IMR-90 (cell line): ENCODE results near the gene UBLCP1. TPM values are rescaled to one million over a fixed set of nuclear protein-coding genes. Genes with fewer than 3 reads are reported as not detected.

Experiments
- ATAC-seq: fragments of 200-7000 bp; cut with Tn5 transposase; 2 replicates; pipeline ENCODE4 v1.9.1; 2020; ENCODE audit warnings: low read depth, mild to moderate bottlenecking, moderate library complexity
- BruUV-seq: library from RNA; stranded (reverse); fragments of 400-500 nt; replicated peaks from 2 replicates; lab custom pipeline; 2021; lab: Mats Ljungman, UMichigan
- CTCF ChIA-PET: fragments of 300-600 bp; formaldehyde crosslinking; extraction: SDS; loops from one replicate; lab custom pipeline; 2021; ENCODE audit warnings: antibody characterized with exemption; lab: Yijun Ruan, JAX
- POLR2A ChIA-PET: fragments of 300-600 bp; sonication (Branson Sonifier 250); formaldehyde crosslinking; loops from one replicate; lab custom pipeline; 2022; ENCODE audit warnings: antibody characterized with exemption; ENCODE audit not compliant: unreplicated experiment; lab: Charles Lee
- DNase-seq: peaks from one replicate; pipeline ENCODE4 v3.0.0; 2013
- H2AFZ ChIP-seq: replicated peaks from 2 replicates; pipeline ENCODE3; 2013; ENCODE audit warnings: low read length, mild to moderate bottlenecking; ENCODE audit not compliant: poor library complexity
- H2AK5ac ChIP-seq: 2 replicates; pipeline ENCODE4 v1.6.1; 2013; ENCODE audit warnings: low read depth, low read length, inconsistent platforms
- H2AK9ac ChIP-seq: replicated peaks from 2 replicates; pipeline ENCODE3; 2013; ENCODE audit warnings: mild to moderate bottlenecking, low read depth, low read length, moderate library complexity; ENCODE audit not compliant: poor library complexity
- H2BK120ac ChIP-seq: 2 replicates; pipeline ENCODE4 v1.6.1; 2013; ENCODE audit warnings: low read depth, low read length, inconsistent platforms
- H2BK15ac ChIP-seq: 3 replicates; pipeline ENCODE4 v1.6.1; 2013; ENCODE audit warnings: low read depth, low read length, inconsistent platforms
- H2BK20ac ChIP-seq: 2 replicates; pipeline ENCODE4 v1.6.1; 2013; ENCODE audit warnings: low read depth, mild to moderate bottlenecking, inconsistent platforms, low read length, moderate library complexity
- H2BK5ac ChIP-seq: 2 replicates; pipeline ENCODE4 v1.6.1; 2013; ENCODE audit warnings: mild to moderate bottlenecking, low read depth, low read length, inconsistent platforms; ENCODE audit not compliant: poor library complexity, severe bottlenecking
- H3K14ac ChIP-seq: replicated peaks from 2 replicates; pipeline ENCODE4 v1.6.1; 2013; ENCODE audit warnings: low read depth, low read length, inconsistent platforms
- H3K18ac ChIP-seq: 2 replicates; pipeline ENCODE4 v1.6.1; 2013; ENCODE audit warnings: low read depth, low read length, control low read depth
- H3K23ac ChIP-seq: 2 replicates; pipeline ENCODE4 v1.6.1; 2013; ENCODE audit warnings: low read depth, low read length, inconsistent platforms
- H3K27ac ChIP-seq: 2 replicates; pipeline ENCODE4 v1.5.1; 2013; ENCODE audit warnings: mild to moderate bottlenecking, control low read depth, low read length; ENCODE audit not compliant: insufficient read depth
- H3K27me3 ChIP-seq: 2 replicates; pipeline ENCODE4 v1.6.1; 2013; ENCODE audit warnings: low read length; ENCODE audit not compliant: control insufficient read depth, insufficient read depth
- H3K36me3 ChIP-seq: 2 replicates; pipeline ENCODE4 v1.6.1; 2013; ENCODE audit warnings: low read length, mixed read lengths; ENCODE audit not compliant: control insufficient read depth, insufficient read depth
- H3K4ac ChIP-seq: 2 replicates; pipeline ENCODE4 v1.6.1; 2013; ENCODE audit warnings: low read depth, low read length, inconsistent platforms
- H3K4me1 ChIP-seq: 2 replicates; pipeline ENCODE4 v1.6.1; 2013; ENCODE audit warnings: low read length, mixed read lengths; ENCODE audit not compliant: control insufficient read depth, insufficient read depth
- H3K4me2 ChIP-seq: 2 replicates; pipeline ENCODE4 v1.6.1; 2013; ENCODE audit warnings: low read depth, mild to moderate bottlenecking, control low read depth, low read length, moderate library complexity
- H3K4me3 ChIP-seq: 2 replicates; pipeline ENCODE4 v1.5.1; 2013; ENCODE audit warnings: low read depth, mild to moderate bottlenecking, control low read depth, low read length, moderate library complexity; ENCODE audit not compliant: insufficient read depth
- H3K56ac ChIP-seq: 2 replicates; pipeline ENCODE4 v1.6.1; 2013; ENCODE audit warnings: low read length, inconsistent platforms; ENCODE audit not compliant: insufficient read depth; ENCODE audit errors: extremely low read depth
- H3K79me1 ChIP-seq, 2 experiments: 2 replicates each; pipeline ENCODE4 v1.6.1; 2013; ENCODE audit warnings: low read length in 2 of 2, inconsistent platforms in 1 of 2, low read depth in 1 of 2
- H3K9ac ChIP-seq: 2 replicates; pipeline ENCODE4 v1.6.1; 2013; ENCODE audit warnings: low read depth, low read length, control low read depth
- H3K9me1 ChIP-seq: 2 replicates; pipeline ENCODE4 v1.6.1; 2013; ENCODE audit warnings: low read length, inconsistent platforms; ENCODE audit not compliant: insufficient read depth
- H3K9me3 ChIP-seq: 2 replicates; pipeline ENCODE4 v1.6.1; 2013; ENCODE audit warnings: low read length; ENCODE audit not compliant: control insufficient read depth, insufficient read depth
- H4K20me1 ChIP-seq: 2 replicates; pipeline ENCODE4 v1.6.1; 2013; ENCODE audit warnings: low read length, inconsistent platforms; ENCODE audit not compliant: insufficient read depth
- H4K5ac ChIP-seq: 2 replicates; pipeline ENCODE4 v1.6.1; 2013; ENCODE audit warnings: mild to moderate bottlenecking, low read depth, low read length, control low read depth
- H4K8ac ChIP-seq, 2 experiments: 2 replicates each; pipeline ENCODE4 v1.6.1; 2013; ENCODE audit warnings: low read depth in 2 of 2, low read length in 2 of 2, control low read depth in 1 of 2, inconsistent platforms in 1 of 2
- H4K91ac ChIP-seq: 2 replicates; pipeline ENCODE4 v1.6.1; 2013; ENCODE audit warnings: low read depth, low read length, inconsistent platforms; ENCODE audit not compliant: insufficient read depth
- BHLHE40 ChIP-seq: fragments of 150-350 bp; IDR thresholded peaks from 2 replicates; pipeline ENCODE4 v1.6.1; 2016; ENCODE audit warnings: mild to moderate bottlenecking, low read depth, low read length
- CEBPB ChIP-seq: IDR thresholded peaks from 2 replicates; pipeline ENCODE4 v1.6.1; 2012; ENCODE audit warnings: low read depth, low read length, improper control_type of control experiment
- CHD1 ChIP-seq: IDR thresholded peaks from 2 replicates; pipeline ENCODE4 v1.6.1; 2012; ENCODE audit warnings: low read depth, low read length, improper control_type of control experiment
- CTCF ChIP-seq: conservative IDR thresholded peaks from 2 replicates; pipeline ENCODE4 v1.5.1; 2012; ENCODE audit warnings: mild to moderate bottlenecking, low read depth, low read length, improper control_type of control experiment
- ELK1 ChIP-seq: fragments of 150-350 bp; IDR thresholded peaks from 2 replicates; pipeline ENCODE4 v1.6.1; 2016; ENCODE audit warnings: low read depth, mild to moderate bottlenecking, low read length, moderate library complexity, borderline replicate concordance
- FOS ChIP-seq: fragments of 150-350 bp; IDR thresholded peaks from 2 replicates; pipeline ENCODE4 v1.6.1; 2016; ENCODE audit warnings: low read depth, low read length
- MAFK ChIP-seq: IDR thresholded peaks from 2 replicates; pipeline ENCODE4 v1.6.1; 2012; ENCODE audit warnings: low read depth, low read length, improper control_type of control experiment
- MAZ ChIP-seq: IDR thresholded peaks from 2 replicates; pipeline ENCODE4 v1.6.1; 2012; ENCODE audit warnings: low read depth, mild to moderate bottlenecking, low read length, improper control_type of control experiment, moderate library complexity, borderline replicate concordance
- MXI1 ChIP-seq: IDR thresholded peaks from 2 replicates; pipeline ENCODE4 v1.6.1; 2012; ENCODE audit warnings: low read depth, mild to moderate bottlenecking, low read length, moderate library complexity, borderline replicate concordance
- POLR2A ChIP-seq: IDR thresholded peaks from 2 replicates; pipeline ENCODE4 v1.6.1; 2012; ENCODE audit warnings: mild to moderate bottlenecking, low read depth, low read length
- RCOR1 ChIP-seq: IDR thresholded peaks from 2 replicates; pipeline ENCODE4 v1.6.1; 2012; ENCODE audit warnings: mild to moderate bottlenecking, low read length, improper control_type of control experiment; ENCODE audit not compliant: insufficient replicate concordance
- RFX5 ChIP-seq: IDR thresholded peaks from 2 replicates; pipeline ENCODE4 v1.8.0; 2012; ENCODE audit warnings: low read depth, mild to moderate bottlenecking, low read length, moderate library complexity
- SMC3 ChIP-seq: fragments of 150-350 bp; IDR thresholded peaks from 2 replicates; pipeline ENCODE4 v1.6.1; 2016; ENCODE audit warnings: low read depth, mild to moderate bottlenecking, antibody characterized with exemption, low read length, moderate library complexity
- WGBS, 2 experiments: methylation state at CpG; one replicate each; pipeline versions ENCODE4 v1.1.5 to v1.1.7; 2013; ENCODE audit warnings: missing lambda C conversion rate in 2 of 2; ENCODE audit not compliant: insufficient read length in 1 of 2; ENCODE audit errors: extremely low coverage in 2 of 2; 5-methylcytosine and 5-hydroxymethylcytosine counted together
- dilution Hi-C: fragments of 300-500 bp; cut with HindIII; formaldehyde crosslinking; loops from one replicate; pipeline ENCODE4 v1.14.3; 2018; ENCODE audit warnings: low sequenced_read_pairs; ENCODE audit not compliant: unreplicated experiment
- in situ Hi-C: fragments of 300-500 bp; cut with MboI; formaldehyde crosslinking; loops from 3 replicates; pipeline ENCODE4 v1.14.3; 2019; ENCODE audit warnings: low sequenced_read_pairs, inconsistent platforms, mixed read lengths
- intact Hi-C: fragments of 100-400 bp; cut with micrococcal nuclease; formaldehyde crosslinking; loops from 2 replicates; pipeline ENCODE4 v1.10.0; 2022
- polyA plus RNA-seq, 3 experiments: library from polyadenylated mRNA; depleted of rRNA; stranded (reverse); fragments of >200 nt; gene quantifications; 2 replicates each; pipeline ENCODE4 v1.2.3, GENCODE V29; 2012; ENCODE audit warnings: low replicate concordance in 1 of 3
- total RNA-seq: library from RNA; depleted of rRNA; stranded (reverse); fragments of >200 nt; gene quantifications from 2 replicates; pipeline ENCODE4 v1.2.3, GENCODE V29; 2012

UBLCP1 gene
- total and polyA plus RNA-seq, 2 of the 4 experiments (the other 2 are of a cell fraction): 11.7 to 17.5 TPM

- TF ChIP-seq MXI1: no peak
Measured at GRCh38 chr5:159257629-159258283, 5.3 kb upstream of the UBLCP1 start (continued).

- Histone ChIP-seq H2AFZ (no peak overlapping the region), H2AK5ac (no peak overlapping the region), H3K4me3 (no peak overlapping the region), H3K9me1 (peaks cover 3% of the 10 kb centered on the region; the same call in 1 of the 2 replicates), H4K91ac (no peak overlapping the region), H2BK20ac (no peak overlapping the region), H3K14ac (no peak overlapping the region), H3K36me3 (no peaks in the 10 kb centered on the region), H3K9me3 (no peaks in the 10 kb centered on the region), H4K20me1 (no peaks in the 10 kb centered on the region), H3K56ac (no peak overlapping the region), H2AK9ac (no peak overlapping the region), H4K8ac (no peak overlapping the region), H3K23ac (no peak overlapping the region), H3K4ac (no peak overlapping the region), H3K18ac (no peak overlapping the region), H3K27ac (no peak overlapping the region), H3K9ac (no peak overlapping the region), H3K79me1 (peaks cover 6 to 12% of the 10 kb centered on the region in 2 experiments), H4K5ac (no peak overlapping the region), H3K4me2 (no peak overlapping the region), H2BK5ac (no peak overlapping the region), H3K4me1 (peaks cover 3% of the 10 kb centered on the region; the same call in 1 of the 2 replicates), H2BK15ac (no peak overlapping the region), H3K27me3 (no peaks in the 10 kb centered on the region; the same call in 1 of the 2 replicates), H2BK120ac (no peak overlapping the region)
- no CpG with 5 or more reads among the region's 2 CpGs for WGBS, 2 experiments
- intact Hi-C loops (no loop called here), in situ Hi-C loops (no loop called here), dilution Hi-C loops (loop anchor here (25.0 kb wide), 1 partner anchor 96 kb away; no protein-coding TSS in a partner anchor)
- DNase-seq (no peak), ATAC-seq (no peak)
- ChIA-PET CTCF (no interaction called here), POLR2A (no interaction called here)
- BruUV-seq: no TSS peak
- TF ChIP-seq CHD1 (no peak), MXI1 (no peak), CTCF (no peak), FOS (no peak), BHLHE40 (no peak), MAFK (no peak), SMC3 (no peak), RCOR1 (no peak), RFX5 (no peak), ELK1 (no peak), MAZ (no peak), POLR2A (no peak), CEBPB (no peak)
Measured at GRCh38 chr5:159258361-159258760, 4.7 kb upstream of the UBLCP1 start.
